ENCODE measurements around the gene SLC35F2.
"Not testable (repeated sequence)": the region's sequence is repeated elsewhere in the genome, so short reads cannot be mapped to it uniquely, and the experiment has no call there.

The SLC35F2 gene

GRCh38 chr11:107789767-107790166, 68.8 kb downstream of the SLC35F2 start:
- Mint-ChIP-seq H3K27ac (no peak overlapping the region), H3K36me3 (peaks cover 33 to 50% of the 10 kb centered on the region in 2 donors), H3K4me3 (no peak overlapping the region), H3K27me3 (no peaks in the 10 kb centered on the region), H3K9me3 (no peaks in the 10 kb centered on the region), H3K4me1 (no peaks in the 10 kb centered on the region)
- ATAC-seq (replicated peaks) (no peak), DNase-seq (no peak)

- H3K9me3 Mint-ChIP-seq = no peaks in the 10 kb centered on the region
- no peaks in the 10 kb centered on the region for H3K4me1 Mint-ChIP-seq
- no peaks in the 10 kb centered on the region for H3K27me3 Mint-ChIP-seq
- no peak overlapping the region for H3K27ac Mint-ChIP-seq
- peaks cover 15 to 32% of the 10 kb centered on the region in 2 donors for H3K36me3 Mint-ChIP-seq
- no peak overlapping the region for H3K4me3 Mint-ChIP-seq
- ATAC-seq (replicated peaks) (no peak), DNase-seq (no peak)
Observed at GRCh38 chr11:107787733-107788132, 70.9 kb downstream of the SLC35F2 start.

GRCh38 chr11:107785401-107785800, 73.2 kb downstream of the SLC35F2 start:
- no peak for DNase-seq
- peak overlapping the region; percentile 6 for H3K27ac Mint-ChIP-seq
- ATAC-seq (replicated peaks) = peak in 1 of 2 donors; percentile 55

GRCh38 chr11:107783121-107783520, 75.5 kb downstream of the SLC35F2 start:
- DNase-seq (no peak), ATAC-seq (replicated peaks) (no peak)
- H3K9me3 Mint-ChIP-seq = no peaks in the 10 kb centered on the region
- no peaks in the 10 kb centered on the region for H3K36me3 Mint-ChIP-seq
- no peaks in the 10 kb centered on the region for H3K4me1 Mint-ChIP-seq
- no peak overlapping the region for H3K27ac Mint-ChIP-seq
- peaks cover 0 to 5% of the 10 kb centered on the region in 2 donors for H3K27me3 Mint-ChIP-seq
- H3K4me3 Mint-ChIP-seq = no peak overlapping the region

More at GRCh38 chr11:107785401-107785800, 73.2 kb downstream of the SLC35F2 start:
- no peak overlapping the region for H3K4me3 Mint-ChIP-seq
- H3K27me3 Mint-ChIP-seq = no peaks in the 10 kb centered on the region
- no peaks in the 10 kb centered on the region for H3K4me1 Mint-ChIP-seq
- H3K9me3 Mint-ChIP-seq = no peaks in the 10 kb centered on the region
- H3K36me3 Mint-ChIP-seq = peaks cover 3 to 10% of the 10 kb centered on the region in 2 donors

GRCh38 chr11:107780775-107781174, 77.8 kb downstream of the SLC35F2 start:
- H3K9me3 Mint-ChIP-seq = no peaks in the 10 kb centered on the region
- no peak overlapping the region for H3K4me3 Mint-ChIP-seq
- H3K27ac Mint-ChIP-seq = peak overlapping the region; percentile 20
- ATAC-seq (replicated peaks) = no peak
- H3K4me1 Mint-ChIP-seq = peaks cover 4 to 9% of the 10 kb centered on the region in 2 donors
- no peaks in the 10 kb centered on the region for H3K36me3 Mint-ChIP-seq
- peaks cover 0 to 5% of the 10 kb centered on the region in 2 donors for H3K27me3 Mint-ChIP-seq
- DNase-seq = no peak

GRCh38 chr11:107780136-107780535, 78.5 kb downstream of the SLC35F2 start:
- DNase-seq (no peak), ATAC-seq (replicated peaks) (no peak)
- peaks cover 0 to 5% of the 10 kb centered on the region in 2 donors for H3K27me3 Mint-ChIP-seq
- no peak overlapping the region for H3K4me3 Mint-ChIP-seq
- peaks cover 4 to 9% of the 10 kb centered on the region in 2 donors for H3K4me1 Mint-ChIP-seq
- H3K9me3 Mint-ChIP-seq = no peaks in the 10 kb centered on the region
- H3K36me3 Mint-ChIP-seq = no peaks in the 10 kb centered on the region
- no peak overlapping the region for H3K27ac Mint-ChIP-seq

GRCh38 chr11:107778839-107779517, 79.6 kb downstream of the SLC35F2 start:
- H3K4me1 Mint-ChIP-seq = peaks cover 4 to 9% of the 10 kb centered on the region in 2 donors
- DNase-seq (no peak), ATAC-seq (replicated peaks) (no peak)
- H3K4me3 Mint-ChIP-seq = no peak overlapping the region
- peaks cover 0 to 5% of the 10 kb centered on the region in 2 donors for H3K27me3 Mint-ChIP-seq
- H3K36me3 Mint-ChIP-seq = no peaks in the 10 kb centered on the region
- no peaks in the 10 kb centered on the region for H3K9me3 Mint-ChIP-seq
- no peak overlapping the region for H3K27ac Mint-ChIP-seq

GRCh38 chr11:107777110-107777509, 81.5 kb downstream of the SLC35F2 start:
- peak; percentile 76 to 80 for ATAC-seq (replicated peaks)
- Mint-ChIP-seq H3K27ac (no peak overlapping the region), H3K27me3 (peaks cover 3 to 18% of the 10 kb centered on the region in 2 donors), H3K36me3 (no peaks in the 10 kb centered on the region), H3K9me3 (no peaks in the 10 kb centered on the region), H3K4me3 (no peak overlapping the region), H3K4me1 (peaks cover 4 to 9% of the 10 kb centered on the region in 2 donors)
- DNase-seq = no peak

GRCh38 chr11:107776062-107776461, 82.5 kb downstream of the SLC35F2 start:
- Mint-ChIP-seq H3K9me3 (no peaks in the 10 kb centered on the region), H3K27ac (no peak overlapping the region), H3K4me3 (no peak overlapping the region), H3K36me3 (no peaks in the 10 kb centered on the region), H3K27me3 (peaks cover 3 to 21% of the 10 kb centered on the region in 2 donors), H3K4me1 (peaks cover 4 to 9% of the 10 kb centered on the region in 2 donors)
- ATAC-seq (replicated peaks) (no peak), DNase-seq (no peak)

GRCh38 chr11:107770551-107770951, 88.0 kb downstream of the SLC35F2 start:
- peaks cover 7 to 25% of the 10 kb centered on the region in 2 donors for H3K27me3 Mint-ChIP-seq
- no peaks in the 10 kb centered on the region for H3K4me1 Mint-ChIP-seq
- H3K27ac Mint-ChIP-seq = no peak overlapping the region
- DNase-seq (no peak), ATAC-seq (replicated peaks) (no peak)
- no peak overlapping the region for H3K4me3 Mint-ChIP-seq
- no peaks in the 10 kb centered on the region for H3K36me3 Mint-ChIP-seq
- no peaks in the 10 kb centered on the region for H3K9me3 Mint-ChIP-seq

GRCh38 chr11:107769189-107769588, 89.4 kb downstream of the SLC35F2 start:
- Mint-ChIP-seq H3K36me3 (no peaks in the 10 kb centered on the region), H3K27ac (no peak overlapping the region), H3K4me3 (no peak overlapping the region), H3K27me3 (peaks cover 13 to 38% of the 10 kb centered on the region in 2 donors), H3K4me1 (no peaks in the 10 kb centered on the region), H3K9me3 (no peaks in the 10 kb centered on the region)
- ATAC-seq (replicated peaks) = no peak
- no peak for DNase-seq

- H3K9me3 Mint-ChIP-seq; DNase-seq; H3K36me3 Mint-ChIP-seq; H3K4me3 Mint-ChIP-seq; ATAC-seq (replicated peaks); H3K27ac Mint-ChIP-seq; H3K4me1 Mint-ChIP-seq: not testable (repeated sequence)
- peaks cover 34 to 55% of the 10 kb centered on the region in 2 donors for H3K27me3 Mint-ChIP-seq
Observed at GRCh38 chr11:107758719-107759355, 99.8 kb downstream of the SLC35F2 start.

- H3K27me3 Mint-ChIP-seq = peaks cover 30 to 47% of the 10 kb centered on the region in 2 donors
- H3K4me3 Mint-ChIP-seq = no peak overlapping the region
- ATAC-seq (replicated peaks) (no peak), DNase-seq (no peak)
- no peaks in the 10 kb centered on the region for H3K4me1 Mint-ChIP-seq
- H3K27ac Mint-ChIP-seq = no peak overlapping the region
- peaks cover 0 to 2% of the 10 kb centered on the region in 2 donors for H3K36me3 Mint-ChIP-seq
- peaks cover 0 to 4% of the 10 kb centered on the region in 2 donors for H3K9me3 Mint-ChIP-seq
Observed at GRCh38 chr11:107757661-107758060, 100.9 kb downstream of the SLC35F2 start.

- no peaks in the 10 kb centered on the region for H3K4me1 Mint-ChIP-seq
- ATAC-seq (replicated peaks) (no peak), DNase-seq (no peak)
- no peak overlapping the region for H3K4me3 Mint-ChIP-seq
- peaks cover 24 to 37% of the 10 kb centered on the region in 2 donors for H3K27me3 Mint-ChIP-seq
- no peak overlapping the region for H3K27ac Mint-ChIP-seq
- H3K9me3 Mint-ChIP-seq = peaks cover 0 to 4% of the 10 kb centered on the region in 2 donors
- H3K36me3 Mint-ChIP-seq = peaks cover 0 to 2% of the 10 kb centered on the region in 2 donors
Observed at GRCh38 chr11:107756553-107756952, 102.0 kb downstream of the SLC35F2 start.
